Activated naive CD4-positive, alpha-beta T cell treated with anti-CD3 and anti-CD28 coated beads, Interleukin-2, amount 50 U/mL, for 72 hours (primary cell): ENCODE data around the gene DUT. TPM values are rescaled to one million over a fixed set of nuclear protein-coding genes. Genes with fewer than 3 reads are reported as not detected.

ENCODE experiments used
- ATAC-seq, 2 donors: fragments of 150-1000 bp; cut with Tn5 transposase; 2 replicates each; pipeline ENCODE4 v1.10.0; 2021; ENCODE audit warnings: mild to moderate bottlenecking in 2 of 2, moderate library complexity in 2 of 2
- DNase-seq, 2 donors: peaks; one replicate each; pipeline ENCODE4 v3.0.0; 2021 to 2022; ENCODE audit warnings: low spot score in 2 of 2
- H3K27ac Mint-ChIP-seq, 2 donors: one replicate each; pipeline ENCODE4 v1.8.0; 2022; ENCODE audit warnings: mild to moderate bottlenecking in 2 of 2, mixed read lengths in 2 of 2
- H3K36me3 Mint-ChIP-seq, 2 donors: one replicate each; pipeline ENCODE4 v1.8.0; 2022; ENCODE audit warnings: mixed read lengths in 2 of 2
- H3K9me3 Mint-ChIP-seq, 2 donors: one replicate each; pipeline ENCODE4 v1.8.0; 2022; ENCODE audit warnings: mixed read lengths in 2 of 2
- total RNA-seq, 2 donors: library from RNA; stranded (reverse); gene quantifications; one replicate each; pipeline ENCODE4 v1.2.3, GENCODE V29; 2022

The DUT gene
- total RNA-seq: 100 to 1,000 TPM; 314 to 423 TPM

GRCh38 chr15:48330855-48331795 is at the start of gene DUT:
TSS of gene DUT (plus strand) at chr15:48331429. CDS start at chr15:48331516, 87 bp downstream.
- H3K27ac Mint-ChIP-seq: peak within 1 kb of the TSS; percentile 93 to 99
- H3K36me3 Mint-ChIP-seq: peaks cover 34 to 44% of the 10 kb centered on the region in 2 donors
- peak; percentile 80 to 82 for DNase-seq
- no peaks in the 10 kb centered on the region for H3K9me3 Mint-ChIP-seq
- ATAC-seq: peak; percentile 86 to 90

GRCh38 chr15:48281674-48282073 is 49.6 kb upstream of the DUT start:
- DNase-seq (no peak), ATAC-seq (no peak)
- H3K9me3 Mint-ChIP-seq: no peaks in the 10 kb centered on the region

DNA sequence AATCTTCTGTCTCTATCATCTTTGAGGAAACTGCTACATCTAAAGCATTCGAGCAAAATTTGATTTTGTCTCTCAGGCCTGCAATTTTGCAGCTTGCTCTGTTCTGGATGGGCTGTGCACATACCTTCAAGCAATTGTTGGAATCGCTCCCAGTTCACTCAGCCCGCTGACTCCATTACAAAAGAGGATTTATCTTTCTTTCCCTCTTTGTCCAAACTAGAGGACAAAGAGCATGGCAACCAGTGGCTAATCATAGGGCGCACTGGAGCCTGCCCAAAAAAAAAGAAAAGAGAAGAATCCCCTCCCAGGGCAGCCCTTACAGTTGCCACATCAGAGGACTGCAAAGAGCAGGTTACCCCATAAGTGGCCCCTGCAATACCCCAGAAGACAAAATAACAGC is 49.0 kb upstream of the DUT start:
- no peak for ATAC-seq
- no peak overlapping the region for H3K27ac Mint-ChIP-seq
- DNase-seq: no peak
- no peaks in the 10 kb centered on the region for H3K9me3 Mint-ChIP-seq
- H3K36me3 Mint-ChIP-seq: no peaks in the 10 kb centered on the region

More at GRCh38 chr15:48281674-48282073, 49.6 kb upstream of the DUT start:
- Mint-ChIP-seq H3K36me3 (no peaks in the 10 kb centered on the region), H3K27ac (no peak overlapping the region)

- DNase-seq: no peak
- Mint-ChIP-seq H3K9me3 (no peaks in the 10 kb centered on the region), H3K27ac (peak overlapping the region in 1 of 2 donors; percentile 29), H3K36me3 (no peaks in the 10 kb centered on the region)
- no peak for ATAC-seq
Observed at GRCh38 chr15:48283396-48284145, 47.7 kb upstream of the DUT start.

DNA sequence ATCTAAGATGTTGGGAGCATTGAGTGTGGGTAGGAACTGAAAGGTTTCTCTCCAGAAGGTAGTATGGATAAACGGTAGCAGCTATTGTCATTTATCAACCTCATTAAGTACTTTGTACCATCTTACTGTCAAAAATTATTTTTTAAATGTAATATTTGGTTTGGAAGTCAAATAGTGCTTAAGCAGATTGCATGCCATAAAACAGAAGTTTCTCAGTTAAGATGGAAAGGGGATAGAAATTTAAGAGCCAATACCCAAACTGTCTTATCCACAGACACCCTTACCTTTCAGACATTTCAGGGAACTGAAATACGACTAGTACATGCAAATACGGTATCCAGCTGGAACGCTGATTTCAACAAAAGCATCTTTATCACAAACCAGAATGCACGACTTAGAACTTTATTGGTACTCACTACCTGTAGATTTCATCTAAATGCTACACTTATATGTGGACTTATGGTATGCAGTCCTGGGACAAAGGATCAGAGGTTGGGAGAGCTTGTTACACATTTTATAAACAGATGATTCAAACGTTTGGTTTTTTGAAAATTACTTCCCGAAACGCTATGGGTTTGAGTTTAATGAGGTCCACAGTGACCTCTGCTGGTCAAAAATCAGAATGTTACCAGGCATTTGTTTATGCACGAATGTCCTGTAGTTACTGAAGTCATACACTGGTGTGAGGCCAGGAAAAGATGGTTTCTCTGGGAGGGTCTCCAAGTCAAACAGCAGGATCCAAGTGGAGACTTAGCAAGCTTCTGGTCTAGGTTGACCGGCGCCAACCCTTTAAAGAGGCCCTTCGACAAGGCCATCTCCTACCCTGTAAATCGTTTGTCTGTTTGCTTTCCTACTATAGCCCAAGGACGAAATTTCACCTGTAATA is 45.7 kb upstream of the DUT start:
- Mint-ChIP-seq H3K27ac (no peak overlapping the region), H3K36me3 (no peaks in the 10 kb centered on the region), H3K9me3 (no peaks in the 10 kb centered on the region)
- ATAC-seq (peak; percentile 36 to 50), DNase-seq (peak in 1 of 2 donors; percentile 58)

DNA sequence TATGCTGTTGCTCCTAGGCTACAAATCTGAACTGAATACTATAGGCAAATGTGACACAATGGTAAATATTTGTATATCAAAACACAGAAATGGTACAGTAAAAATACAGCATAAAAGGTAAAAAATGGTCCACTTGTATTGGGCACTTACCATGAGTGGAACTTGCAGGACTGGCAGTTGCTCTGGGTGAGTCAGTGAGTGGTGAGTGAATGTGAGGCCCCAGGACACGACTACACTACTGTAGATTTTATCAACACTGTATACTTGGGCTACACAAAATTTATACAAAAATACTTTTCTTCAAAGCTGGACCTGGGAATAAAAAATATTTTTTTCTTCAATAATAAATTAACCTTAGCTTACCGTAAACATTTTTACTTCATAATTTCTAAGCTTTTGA is 41.6 kb upstream of the DUT start:
- DNase-seq (no peak), ATAC-seq (no peak)
- Mint-ChIP-seq H3K36me3 (no peaks in the 10 kb centered on the region), H3K27ac (no peak overlapping the region), H3K9me3 (no peaks in the 10 kb centered on the region)

GRCh38 chr15:48292458-48292857 is 38.8 kb upstream of the DUT start:
- Mint-ChIP-seq H3K27ac (no peak overlapping the region), H3K9me3 (no peaks in the 10 kb centered on the region), H3K36me3 (no peaks in the 10 kb centered on the region)
- DNase-seq (no peak), ATAC-seq (no peak)

DNA sequence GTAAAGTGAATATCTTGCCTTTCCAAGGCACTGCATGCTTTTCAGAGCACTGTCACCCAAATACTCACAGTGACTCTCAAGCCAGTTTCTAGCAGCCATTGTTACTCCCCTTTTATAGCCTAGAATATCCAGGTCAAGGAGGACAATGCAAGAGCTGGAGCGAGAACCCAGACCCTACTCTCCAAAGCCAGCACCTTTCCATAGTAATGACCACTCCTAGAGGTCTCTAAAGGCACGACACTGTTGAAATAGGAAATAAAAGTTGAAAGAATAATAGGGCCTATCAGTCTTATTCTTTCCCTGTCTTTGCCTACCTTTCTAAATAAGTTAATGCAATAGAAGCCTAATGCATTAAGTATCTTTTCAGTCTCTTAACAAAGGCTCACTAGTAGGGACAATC is 33.6 kb upstream of the DUT start:
- Mint-ChIP-seq H3K36me3 (no peaks in the 10 kb centered on the region), H3K9me3 (no peaks in the 10 kb centered on the region), H3K27ac (no peak overlapping the region)
- no peak for ATAC-seq
- no peak for DNase-seq

GRCh38 chr15:48298914-48299313 is 32.3 kb upstream of the DUT start:
- no peak for DNase-seq

GRCh38 chr15:48300038-48300437 is 31.2 kb upstream of the DUT start:
- no peaks in the 10 kb centered on the region for H3K36me3 Mint-ChIP-seq
- H3K9me3 Mint-ChIP-seq: no peaks in the 10 kb centered on the region
- DNase-seq: no peak
- ATAC-seq: no peak
- no peak overlapping the region for H3K27ac Mint-ChIP-seq

More at GRCh38 chr15:48298914-48299313, 32.3 kb upstream of the DUT start:
- Mint-ChIP-seq H3K36me3 (no peaks in the 10 kb centered on the region), H3K27ac (no peak overlapping the region), H3K9me3 (no peaks in the 10 kb centered on the region)
- no peak for ATAC-seq

DNA sequence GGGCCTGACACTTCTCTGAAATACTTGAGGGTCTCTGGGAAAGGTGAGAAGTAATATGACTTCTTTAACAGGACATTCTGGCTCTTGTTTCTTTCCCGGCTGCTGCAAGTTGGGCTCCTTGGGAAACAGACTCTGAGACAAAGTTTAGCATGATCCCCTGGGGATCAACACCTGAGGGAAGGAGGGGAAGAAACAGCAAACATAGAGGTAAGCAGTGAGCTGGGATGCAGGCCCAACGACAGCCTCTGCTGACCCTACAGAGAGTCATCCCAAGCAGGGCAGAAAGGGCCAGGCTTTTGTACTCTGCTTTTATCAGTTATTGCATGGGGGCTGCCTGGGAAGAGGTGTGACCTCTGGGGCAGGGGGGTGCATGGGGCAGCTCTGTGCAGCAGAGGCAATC is 26.8 kb upstream of the DUT start:
- H3K27ac Mint-ChIP-seq: no peak overlapping the region
- DNase-seq (no peak), ATAC-seq (no peak)
- H3K36me3 Mint-ChIP-seq: no peaks in the 10 kb centered on the region
- no peaks in the 10 kb centered on the region for H3K9me3 Mint-ChIP-seq

- Mint-ChIP-seq H3K27ac (no peak overlapping the region), H3K36me3 (no peaks in the 10 kb centered on the region), H3K9me3 (no peaks in the 10 kb centered on the region)
- ATAC-seq: no peak
- no peak for DNase-seq
Observed at GRCh38 chr15:48306639-48307038, 24.6 kb upstream of the DUT start.

DNA sequence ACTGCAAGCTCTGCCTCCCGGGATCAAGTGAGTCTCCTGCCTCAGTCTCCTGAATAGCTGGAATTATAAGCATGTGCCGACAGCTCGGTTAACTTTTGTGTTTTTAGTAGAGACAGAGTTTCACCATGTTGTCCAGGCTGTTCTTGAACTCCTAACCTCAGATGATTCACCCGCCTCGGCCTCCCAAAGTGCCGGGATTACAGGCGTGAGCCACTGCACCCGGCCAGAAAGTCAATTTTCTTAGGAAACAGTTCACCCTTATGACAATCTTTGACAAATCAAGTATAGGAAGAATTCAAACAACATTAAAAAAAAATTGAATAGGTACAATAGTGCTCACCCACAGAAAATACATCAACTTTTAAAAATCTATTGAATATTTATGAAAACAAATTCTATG is 23.6 kb upstream of the DUT start:
- DNase-seq (no peak), ATAC-seq (no peak)
- Mint-ChIP-seq H3K9me3 (no peaks in the 10 kb centered on the region), H3K27ac (no peak overlapping the region), H3K36me3 (no peaks in the 10 kb centered on the region)

DNA sequence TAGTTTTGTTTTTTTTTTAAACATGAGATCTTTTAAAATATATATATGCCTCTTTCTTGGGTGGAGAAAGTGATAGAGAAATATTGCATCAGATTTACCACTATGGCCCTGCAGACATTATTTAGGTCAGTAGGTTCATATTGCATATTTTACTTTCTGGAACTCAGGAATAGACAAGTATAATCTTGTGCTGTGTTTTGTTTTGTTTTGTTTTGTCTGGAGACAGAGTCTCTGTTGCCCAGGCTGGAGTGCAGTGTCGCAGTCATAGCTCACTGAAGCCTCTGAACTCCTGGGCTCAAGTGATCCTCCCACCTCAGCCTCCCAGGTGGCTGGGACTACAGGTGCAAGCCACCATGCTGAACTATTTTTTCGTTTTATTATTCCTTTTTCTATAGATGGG is 21.5 kb upstream of the DUT start:
- H3K36me3 Mint-ChIP-seq: no peaks in the 10 kb centered on the region
- DNase-seq (no peak), ATAC-seq (no peak)
- no peaks in the 10 kb centered on the region for H3K9me3 Mint-ChIP-seq
- H3K27ac Mint-ChIP-seq: no peak overlapping the region

DNA sequence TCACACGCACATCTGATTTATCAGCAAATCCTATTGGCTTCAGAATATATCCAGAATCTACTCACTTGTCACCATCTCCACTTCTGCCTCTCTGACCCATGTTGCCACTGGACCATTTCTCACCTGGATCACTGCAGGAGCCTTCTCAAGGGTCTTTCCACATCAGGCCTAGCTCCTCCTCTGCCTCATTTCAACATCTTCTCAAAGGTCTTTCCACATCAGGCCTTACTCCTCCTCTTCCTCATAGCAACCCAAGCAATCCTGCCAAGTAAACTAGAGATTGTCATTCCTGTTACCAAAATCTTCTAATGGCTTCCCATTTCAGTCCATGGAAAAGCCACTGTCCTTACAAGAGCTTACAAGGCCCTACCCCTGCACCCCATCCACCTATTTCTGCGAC is 18.0 kb upstream of the DUT start:
- no peak overlapping the region for H3K27ac Mint-ChIP-seq
- no peaks in the 10 kb centered on the region for H3K9me3 Mint-ChIP-seq
- no peak for ATAC-seq
- H3K36me3 Mint-ChIP-seq: no peaks in the 10 kb centered on the region
- DNase-seq: no peak

DNA sequence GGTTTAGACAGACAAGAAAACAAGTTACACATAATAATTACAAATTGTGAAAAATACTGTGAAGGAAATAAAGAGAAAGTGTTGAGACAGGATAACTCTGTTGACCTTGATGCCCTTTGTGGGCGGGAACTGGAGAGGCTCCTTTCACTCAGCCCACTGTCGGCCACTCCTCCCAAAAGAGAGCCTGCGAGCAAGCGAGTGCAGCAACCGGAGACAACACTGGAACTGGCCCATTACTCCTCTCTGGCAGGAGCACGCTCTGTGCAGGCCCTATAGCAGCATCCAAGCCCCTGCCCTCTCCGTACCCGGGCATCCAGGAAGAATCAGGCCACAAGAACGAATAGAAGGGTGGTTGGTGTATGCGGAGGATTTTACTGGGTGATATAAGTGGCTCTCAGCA is 16.2 kb upstream of the DUT start:
- ATAC-seq: no peak
- no peaks in the 10 kb centered on the region for H3K36me3 Mint-ChIP-seq
- H3K9me3 Mint-ChIP-seq: no peaks in the 10 kb centered on the region
- H3K27ac Mint-ChIP-seq: no peak overlapping the region
- DNase-seq: no peak

DNA sequence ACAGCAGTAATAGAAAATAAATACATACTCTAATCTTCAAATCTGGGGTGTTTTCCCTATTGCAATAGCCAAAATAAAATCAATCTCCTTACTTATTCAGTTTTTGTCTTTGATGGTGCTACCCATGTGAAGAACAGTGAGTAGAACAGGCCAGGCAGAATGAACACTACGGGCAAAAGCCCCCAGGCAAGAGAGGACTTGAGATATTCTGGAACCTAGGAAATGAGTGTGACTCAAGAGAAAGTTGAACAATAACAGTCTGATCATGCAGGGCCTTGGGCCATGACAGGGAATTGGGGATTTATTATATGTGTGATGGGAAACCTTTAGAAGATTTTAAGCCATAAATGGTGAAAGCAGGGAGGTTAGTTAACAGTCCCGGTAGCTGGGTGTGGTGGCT is 14.0 kb upstream of the DUT start:
- Mint-ChIP-seq H3K27ac (no peak overlapping the region), H3K36me3 (no peaks in the 10 kb centered on the region), H3K9me3 (no peaks in the 10 kb centered on the region)
- ATAC-seq: no peak
- no peak for DNase-seq
